RWPE2 (cell line): ENCODE measurements around the gene SLC39A7.

Experiments
- ATAC-seq: fragments of 200-7000 bp; cut with Tn5 transposase; 3 replicates; pipeline ENCODE4 v1.9.1; 2021; ENCODE audit warnings: low read depth
- DNase-seq: peaks from one replicate; pipeline ENCODE4 v3.0.0-alpha.2; 2020; ENCODE audit warnings: low spot score
- H3K27ac ChIP-seq: fragments of 450-650 bp; 2 replicates; pipeline ENCODE4 v1.5.1; 2017; ENCODE audit warnings: mild to moderate bottlenecking; ENCODE audit not compliant: poor library complexity, severe bottlenecking
- H3K27me3 ChIP-seq: fragments of 250-450 bp; sonication (Bioruptor Pico); 2 replicates; pipeline ENCODE4 v1.5.1; 2021; ENCODE audit warnings: mild to moderate bottlenecking, moderate library complexity; ENCODE audit not compliant: insufficient read depth, poor library complexity, severe bottlenecking
- H3K36me3 ChIP-seq: fragments of 250-450 bp; sonication (Bioruptor Pico); 2 replicates; pipeline ENCODE4 v1.5.1; 2020; ENCODE audit warnings: low read depth, mild to moderate bottlenecking, moderate library complexity
- H3K4me1 ChIP-seq: fragments of 250-450 bp; sonication (Bioruptor Pico); 2 replicates; pipeline ENCODE4 v1.5.1; 2021; ENCODE audit warnings: mild to moderate bottlenecking, moderate library complexity; ENCODE audit not compliant: insufficient read depth, poor library complexity, severe bottlenecking
- H3K4me3 ChIP-seq: fragments of 250-450 bp; sonication (Bioruptor Pico); 2 replicates; pipeline ENCODE4 v1.5.1; 2021; ENCODE audit warnings: mild to moderate bottlenecking, moderate library complexity; ENCODE audit not compliant: severe bottlenecking
- H3K9me3 ChIP-seq: fragments of 250-450 bp; sonication (Bioruptor Pico); 2 replicates; pipeline ENCODE4 v1.5.1; 2021; ENCODE audit warnings: mild to moderate bottlenecking, moderate library complexity; ENCODE audit not compliant: severe bottlenecking
- CTCF ChIP-seq: fragments of 450-650 bp; IDR thresholded peaks from one replicate; pipeline ENCODE4 v1.5.1; 2017; ENCODE audit warnings: mild to moderate bottlenecking, moderate library complexity; ENCODE audit not compliant: poor library complexity, severe bottlenecking

The SLC39A7 gene

DNA sequence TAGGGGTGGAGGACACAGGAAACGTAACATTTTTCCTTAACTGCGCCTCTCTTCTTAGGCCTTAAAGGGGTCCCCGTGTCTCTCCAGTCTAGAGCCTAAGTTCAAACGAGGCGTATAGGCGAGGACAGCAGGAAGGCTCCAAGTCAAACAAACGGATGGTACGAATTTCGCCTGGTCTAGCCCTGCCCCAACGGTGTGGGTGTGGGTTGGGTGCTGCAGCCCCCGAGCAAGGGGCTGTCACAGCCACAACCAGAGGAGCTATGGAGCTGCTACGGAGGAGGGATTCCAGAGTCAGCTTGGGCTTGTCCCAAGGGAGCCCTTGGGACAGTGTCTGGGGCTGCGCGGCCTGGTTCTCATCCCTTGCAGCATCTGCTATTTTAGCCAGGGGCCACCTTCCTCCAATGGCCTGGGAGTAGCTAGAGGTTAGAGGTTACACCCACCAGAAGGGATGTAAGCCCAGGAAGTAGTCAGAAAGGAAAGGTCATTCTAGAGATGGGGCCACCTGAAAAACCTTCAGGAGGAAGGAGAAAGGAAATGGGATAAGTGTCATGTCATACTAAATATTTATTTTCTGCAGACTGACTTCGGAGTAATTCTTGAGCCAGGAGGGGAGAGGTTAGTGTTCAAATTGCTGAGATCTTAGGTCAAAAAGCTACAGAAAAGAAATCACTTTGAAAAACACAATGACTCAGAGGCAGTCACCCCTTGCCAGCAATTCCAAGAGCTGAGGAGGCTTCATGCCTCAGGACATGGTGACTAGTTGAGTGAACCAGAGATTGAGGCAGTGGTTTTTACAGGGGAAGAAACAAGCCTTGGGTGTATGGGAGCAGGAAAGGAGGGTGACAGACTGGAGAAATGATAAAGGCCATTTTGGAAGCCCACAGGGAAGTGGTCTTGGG, 49.3 kb downstream of the SLC39A7 start:
- no peak for TF ChIP-seq CTCF
- Histone ChIP-seq H3K4me1 (peaks cover 14% of the 10 kb centered on the region), H3K9me3 (no peaks in the 10 kb centered on the region), H3K27me3 (no peaks in the 10 kb centered on the region), H3K36me3 (peaks cover 18% of the 10 kb centered on the region), H3K27ac (peak overlapping the region; percentile 83), H3K4me3 (peak overlapping the region; percentile 38)
- DNase-seq = peak; percentile 28
- peak; percentile 24 for ATAC-seq

- Histone ChIP-seq H3K4me1 (peaks cover 14% of the 10 kb centered on the region), H3K36me3 (peaks cover 20% of the 10 kb centered on the region), H3K9me3 (no peaks in the 10 kb centered on the region), H3K27me3 (no peaks in the 10 kb centered on the region), H3K4me3 (no peak overlapping the region), H3K27ac (peak overlapping the region; percentile 83)
- no peak for TF ChIP-seq CTCF
- ATAC-seq = no peak
- DNase-seq = no peak
Measured at GRCh38 chr6:33250731-33251130, 50.1 kb downstream of the SLC39A7 start.

DNA sequence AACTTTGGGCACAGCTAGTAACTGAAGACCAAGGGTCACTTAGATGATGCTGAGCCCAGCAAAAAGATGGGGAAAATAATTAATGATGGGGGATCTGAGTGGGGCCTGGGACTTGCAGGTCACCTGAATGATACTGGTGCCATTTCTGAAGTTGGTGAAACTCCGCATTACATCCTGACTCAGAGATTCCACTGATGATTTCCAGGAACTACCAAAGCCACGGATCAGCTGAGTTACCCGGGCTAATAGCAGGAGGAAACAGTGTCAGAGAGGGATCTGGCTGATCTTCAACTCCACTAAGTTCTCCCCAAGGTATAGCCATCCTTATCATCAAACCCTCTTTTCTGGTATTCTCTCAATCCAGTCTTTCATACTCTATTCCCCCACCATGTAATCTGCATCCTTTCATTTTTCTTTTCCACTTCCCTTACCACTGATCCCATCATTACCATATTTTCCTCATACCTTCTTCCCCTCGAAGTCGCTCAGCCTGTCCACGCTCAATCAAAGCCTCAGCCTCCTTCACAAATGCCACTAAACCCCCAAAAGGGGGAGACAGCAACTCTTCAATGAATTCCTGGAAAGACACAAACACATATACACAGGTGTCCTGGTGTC, 50.8 kb downstream of the SLC39A7 start:
- DNase-seq (no peak), ATAC-seq (no peak)
- no peak overlapping the region for H3K27ac ChIP-seq
- H3K9me3 ChIP-seq = no peaks in the 10 kb centered on the region
- TF ChIP-seq CTCF = no peak
- H3K4me3 ChIP-seq = no peak overlapping the region
- peaks cover 14% of the 10 kb centered on the region for H3K4me1 ChIP-seq
- no peaks in the 10 kb centered on the region for H3K27me3 ChIP-seq
- H3K36me3 ChIP-seq = peaks cover 20% of the 10 kb centered on the region

DNA sequence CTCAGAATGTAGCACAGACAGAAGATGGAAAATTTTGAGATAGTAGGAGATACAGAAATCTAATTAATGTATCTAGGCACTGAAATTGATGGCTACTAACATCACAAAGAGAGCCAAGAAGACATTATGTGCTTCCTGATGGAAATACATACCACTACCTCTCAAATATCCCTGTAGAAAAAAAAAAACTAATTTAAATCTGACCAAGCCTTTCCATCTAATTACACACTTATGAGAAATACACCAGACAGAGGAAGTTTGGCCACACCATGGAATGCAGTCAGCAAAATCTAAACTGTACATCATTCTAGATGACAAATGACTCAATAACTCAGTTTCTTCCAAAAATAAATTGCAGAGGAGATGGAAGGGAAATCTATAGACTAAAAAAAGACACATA, 52.1 kb downstream of the SLC39A7 start:
- peaks cover 25% of the 10 kb centered on the region for H3K36me3 ChIP-seq
- no peak overlapping the region for H3K27ac ChIP-seq
- no peaks in the 10 kb centered on the region for H3K27me3 ChIP-seq
- H3K4me1 ChIP-seq = peaks cover 14% of the 10 kb centered on the region
- H3K9me3 ChIP-seq = no peaks in the 10 kb centered on the region
- H3K4me3 ChIP-seq = no peak overlapping the region
- ATAC-seq (no peak), DNase-seq (no peak)
- no peak for TF ChIP-seq CTCF
